ENCODE results near the gene FAM76A.
"Not testable (repeated sequence)": the region's sequence is repeated elsewhere in the genome, so short reads cannot be mapped to it uniquely, and the experiment has no call there.

FAM76A gene

DNA sequence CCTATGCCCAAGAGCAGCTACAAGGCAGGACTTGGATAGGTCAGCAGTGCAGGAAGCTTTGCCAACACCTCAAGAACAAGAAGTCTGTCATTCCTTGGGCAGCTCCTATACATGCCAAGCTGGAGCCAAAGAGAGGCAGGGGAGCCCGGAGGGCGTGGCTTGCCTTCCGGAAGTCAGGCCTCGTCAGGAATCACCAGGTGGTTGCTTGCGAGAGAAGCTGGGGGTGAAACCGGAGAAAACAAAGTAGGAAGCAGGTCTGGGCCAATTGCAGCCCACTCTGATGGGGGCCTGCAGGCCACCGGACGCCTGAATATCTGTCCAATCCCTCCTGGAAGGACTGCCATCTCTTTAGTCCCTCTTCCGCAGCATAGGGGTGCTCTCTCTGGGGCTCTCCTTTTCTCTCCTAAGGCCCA, 794 bp upstream of the FAM76A start:
- DNase-seq (ENCODE audit: low read depth), result no peak

- DNase-seq (ENCODE audit: low read depth), result no peak
Measured at GRCh38 chr1:27726173-27727044, 648 bp downstream of the FAM76A start.

- DNase-seq (ENCODE audit: low read depth), result no peak
Measured at GRCh38 chr1:27727126-27727525, 1.4 kb downstream of the FAM76A start.

- no peak for DNase-seq (ENCODE audit: low read depth)
Measured at GRCh38 chr1:27736252-27736651, 10.5 kb downstream of the FAM76A start.

GRCh38 chr1:27741121-27741520, 15.4 kb downstream of the FAM76A start:
- DNase-seq (ENCODE audit: low read depth), result no peak

- no peak for DNase-seq (ENCODE audit: low read depth)
Measured at GRCh38 chr1:27744556-27744955, 18.8 kb downstream of the FAM76A start.

DNA sequence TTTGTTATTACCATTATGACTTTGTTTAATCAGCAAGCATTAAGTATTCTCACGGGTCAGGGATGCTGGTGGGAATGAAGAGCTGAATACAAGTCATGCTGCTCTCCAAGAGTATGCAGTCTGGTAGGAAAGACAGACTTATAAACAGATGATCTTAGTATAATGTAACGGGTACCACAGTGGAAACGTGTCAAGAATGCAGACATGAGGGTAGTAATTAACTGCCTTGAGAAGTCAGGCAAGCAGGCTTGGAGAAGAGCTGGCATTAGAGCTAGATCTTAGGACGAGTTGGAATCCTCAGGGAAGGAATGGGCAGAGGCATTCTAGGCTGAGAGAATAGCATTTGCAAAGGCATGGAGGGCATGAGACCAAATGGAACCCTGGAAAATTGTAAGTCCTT, 19.7 kb downstream of the FAM76A start:
- DNase-seq (ENCODE audit: low read depth), result no peak

- no peak for DNase-seq (ENCODE audit: low read depth)
Measured at GRCh38 chr1:27752360-27752759, 26.6 kb downstream of the FAM76A start.

- no peak for DNase-seq (ENCODE audit: low read depth)
Measured at GRCh38 chr1:27755286-27755685, 29.5 kb downstream of the FAM76A start.

GRCh38 chr1:27755865-27756264, 30.1 kb downstream of the FAM76A start:
- no peak for DNase-seq (ENCODE audit: low read depth)

GRCh38 chr1:27759236-27759635, 33.5 kb downstream of the FAM76A start:
- DNase-seq (ENCODE audit: low read depth), result no peak

- no peak for DNase-seq (ENCODE audit: low read depth)
Measured at GRCh38 chr1:27760426-27760825, 34.7 kb downstream of the FAM76A start.

DNA sequence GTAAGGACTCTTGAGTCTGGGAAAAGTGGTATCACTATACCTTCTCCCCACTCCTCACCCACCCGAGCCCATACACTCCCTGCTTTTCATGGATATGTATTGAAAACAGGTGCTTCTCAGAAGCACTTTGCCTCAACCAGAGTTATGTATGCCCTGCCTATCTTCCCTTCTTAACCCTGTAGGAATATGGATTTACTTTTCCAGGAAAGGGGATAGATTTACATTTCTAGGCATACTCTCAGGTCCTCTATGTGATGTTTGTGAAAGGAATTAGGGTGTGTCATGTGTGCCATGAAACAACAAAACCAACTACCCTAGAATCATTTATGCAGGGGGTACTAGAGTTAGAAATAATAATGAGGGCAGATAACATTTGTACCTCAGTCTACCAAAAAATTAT, 36.3 kb downstream of the FAM76A start:
- DNase-seq (ENCODE audit: low read depth), result no peak

DNA sequence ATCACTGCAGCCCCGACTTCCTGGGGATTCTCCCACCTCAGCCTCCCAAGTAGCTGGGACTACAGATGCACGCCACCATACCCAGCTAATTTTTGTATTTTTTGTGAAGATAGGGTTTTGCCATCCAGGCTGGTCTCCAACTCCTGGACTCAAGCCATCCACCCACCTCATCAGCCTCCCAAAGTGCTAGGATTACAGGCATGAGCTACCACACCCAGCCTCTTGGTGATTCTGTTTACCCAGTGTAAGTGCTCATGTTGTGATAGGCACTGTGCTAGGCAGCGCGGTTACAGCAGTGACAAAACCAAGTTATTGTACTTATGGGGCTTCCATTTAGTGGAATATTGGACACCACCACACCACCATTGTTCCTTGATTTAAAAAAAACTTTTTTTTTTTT, 37.6 kb downstream of the FAM76A start:
- DNase-seq (ENCODE audit: low read depth), result no peak

- DNase-seq (ENCODE audit: low read depth), result no peak
Measured at GRCh38 chr1:27770293-27770830, 44.6 kb downstream of the FAM76A start.

DNA sequence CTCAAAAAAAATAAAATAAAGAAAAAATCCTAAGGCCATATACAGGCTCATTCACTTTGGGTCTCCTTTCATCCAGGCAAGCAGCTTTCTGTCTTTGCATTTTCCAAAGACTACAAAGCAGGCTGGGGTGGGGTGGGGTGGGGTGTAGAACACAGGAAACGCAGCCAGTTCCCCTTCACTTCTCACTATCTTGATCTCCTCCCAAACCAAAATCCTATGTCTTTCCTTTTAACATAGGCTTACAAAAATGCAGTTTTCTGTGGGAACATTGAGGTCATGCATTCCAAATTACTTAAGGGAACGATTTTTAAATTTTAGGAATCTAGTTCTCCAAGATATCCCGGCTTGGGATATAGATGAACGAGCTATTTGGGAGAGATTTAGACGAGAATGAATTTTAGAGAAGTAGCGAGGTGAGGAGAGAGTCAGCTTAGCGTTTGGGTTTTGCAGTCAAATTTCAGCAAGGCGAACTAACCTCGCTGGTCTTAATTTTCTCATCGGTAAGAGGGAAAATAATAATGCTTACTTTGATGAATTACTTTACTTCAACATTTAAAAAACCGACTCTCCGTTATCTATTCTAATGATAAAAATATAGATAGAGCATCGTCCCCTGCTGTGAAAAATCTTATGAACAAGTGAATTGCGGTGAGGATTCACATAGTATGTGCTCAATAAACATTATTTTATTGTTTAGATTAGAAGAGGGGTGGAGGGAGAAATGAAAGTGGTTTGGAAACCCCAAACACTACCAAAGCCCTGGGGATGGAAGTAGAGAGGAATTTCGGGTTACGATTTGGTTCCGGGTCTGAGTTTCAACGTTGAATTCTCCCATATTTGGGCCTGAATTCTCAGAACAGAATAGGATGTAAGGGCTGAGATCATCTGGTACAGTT, 46.5 kb downstream of the FAM76A start:
- no peak for DNase-seq (ENCODE audit: low read depth)

DNA sequence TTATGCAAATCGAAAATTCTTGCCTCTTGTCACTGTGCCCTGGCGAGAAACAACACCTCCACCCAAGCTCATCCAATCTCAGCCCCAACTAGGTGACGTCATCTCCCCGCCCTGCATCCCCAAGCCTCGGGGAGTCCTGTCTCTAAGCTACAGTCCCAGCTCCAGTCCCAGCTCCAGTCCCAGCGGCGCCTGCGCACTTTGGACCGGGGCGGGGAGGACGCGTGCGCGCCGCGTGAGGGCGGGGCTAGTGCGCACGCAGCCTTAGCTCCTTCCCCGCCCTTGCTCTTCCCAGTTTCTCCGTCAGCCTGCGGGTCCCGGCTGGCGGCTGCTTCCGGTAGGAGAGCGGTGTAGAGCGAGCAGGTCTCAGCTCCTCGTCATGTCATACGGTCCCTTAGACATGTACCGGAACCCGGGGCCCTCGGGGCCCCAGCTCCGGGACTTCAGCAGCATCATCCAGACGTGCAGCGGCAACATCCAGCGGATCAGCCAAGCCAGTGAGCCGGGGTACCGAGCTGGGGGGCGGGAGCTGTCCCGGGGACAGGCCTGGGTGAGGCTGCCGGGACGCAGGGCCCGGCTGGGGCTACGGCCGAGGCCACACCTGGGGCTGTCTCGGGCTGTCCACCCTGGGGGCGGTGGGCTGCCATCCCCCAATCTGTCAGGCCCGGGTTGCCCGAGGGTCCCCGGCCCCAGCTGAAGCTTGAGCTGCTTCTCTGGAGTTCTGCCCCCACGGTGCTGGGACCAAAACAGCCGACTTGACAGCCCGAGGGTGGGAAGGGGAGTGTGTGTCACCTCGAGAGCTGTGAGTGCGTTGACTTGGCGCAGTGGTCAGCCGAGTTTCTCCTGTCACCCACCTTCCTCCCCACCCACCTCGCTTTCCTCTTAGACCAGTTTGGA, 47.4 kb downstream of the FAM76A start, which contains the start of gene STX12:
TSS of gene STX12 (plus strand) at position 288 of the 894 bp plus-strand sequence. CDS start at position 377, 89 bp downstream.
- peak; percentile 97 for DNase-seq (ENCODE audit: low read depth)

DNA sequence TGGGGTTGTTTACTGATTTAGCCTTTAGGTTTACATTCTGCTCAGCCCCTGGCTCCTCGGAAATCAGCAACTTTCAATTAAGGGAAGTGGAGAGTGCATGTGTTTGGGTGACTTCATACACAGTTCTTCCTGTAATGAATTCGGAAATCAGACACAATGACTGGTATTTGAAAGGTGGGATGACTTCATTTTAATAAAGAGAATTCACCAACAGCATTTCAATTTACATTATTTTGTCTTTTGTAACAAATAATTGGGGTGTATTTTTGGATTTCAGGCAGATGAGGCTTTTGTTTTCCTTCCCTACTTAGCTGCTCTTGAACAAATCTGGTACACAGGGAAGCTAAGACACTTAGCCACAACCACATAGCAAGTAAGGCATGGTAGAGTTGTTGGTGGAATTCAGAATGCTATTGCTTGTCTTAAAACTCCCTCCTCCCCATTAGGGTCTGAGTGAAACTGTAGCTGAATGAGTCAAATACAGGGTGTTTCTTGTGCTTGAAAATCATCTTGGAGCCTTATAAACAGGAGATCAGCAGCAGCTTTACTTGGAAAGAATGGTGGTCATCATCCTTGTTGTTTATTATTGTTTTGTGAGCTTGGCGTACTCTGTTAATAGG, 48.2 kb downstream of the FAM76A start:
- no peak for DNase-seq (ENCODE audit: low read depth)

GRCh38 chr1:27774654-27775053, 48.9 kb downstream of the FAM76A start:
- DNase-seq (ENCODE audit: low read depth), result no peak

DNA sequence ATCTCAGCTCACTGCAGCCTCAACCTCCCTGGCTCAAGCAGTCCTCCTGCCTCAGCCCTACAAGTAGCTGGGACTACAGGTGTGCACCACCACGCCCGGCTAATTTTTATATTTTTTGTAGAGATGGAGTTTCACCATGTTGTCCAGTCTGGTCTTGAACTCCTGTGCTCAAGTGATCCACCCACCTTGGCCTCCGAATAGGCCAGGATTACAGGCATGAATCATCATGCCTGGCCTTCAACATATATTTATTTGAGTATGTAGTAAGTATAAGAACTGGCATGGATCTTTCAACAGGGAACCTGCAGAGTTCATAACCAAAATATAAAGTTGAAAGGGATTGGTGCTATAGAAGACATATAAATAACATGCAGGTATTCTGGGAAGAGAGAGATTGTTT, 49.6 kb downstream of the FAM76A start:
- not testable (repeated sequence) for DNase-seq (ENCODE audit: low read depth)

- not testable (repeated sequence) for DNase-seq (ENCODE audit: low read depth)
Measured at GRCh38 chr1:27776276-27776675, 50.5 kb downstream of the FAM76A start.

All from CMK (cell line).